ENCODE data around the gene CLIP3. TPM values are rescaled to one million over a fixed set of nuclear protein-coding genes. Genes with fewer than 3 reads are reported as not detected.
A peak's percentile ranks its signal among the peaks of the same experiment; 100 is the strongest.

CLIP3 gene
- total and polyA plus RNA-seq, 2 of the 13 experiments (the other 11 are each of a cell fraction or from before 2014, with no cell fraction given), result 0.15 to 1.2 TPM

DNA sequence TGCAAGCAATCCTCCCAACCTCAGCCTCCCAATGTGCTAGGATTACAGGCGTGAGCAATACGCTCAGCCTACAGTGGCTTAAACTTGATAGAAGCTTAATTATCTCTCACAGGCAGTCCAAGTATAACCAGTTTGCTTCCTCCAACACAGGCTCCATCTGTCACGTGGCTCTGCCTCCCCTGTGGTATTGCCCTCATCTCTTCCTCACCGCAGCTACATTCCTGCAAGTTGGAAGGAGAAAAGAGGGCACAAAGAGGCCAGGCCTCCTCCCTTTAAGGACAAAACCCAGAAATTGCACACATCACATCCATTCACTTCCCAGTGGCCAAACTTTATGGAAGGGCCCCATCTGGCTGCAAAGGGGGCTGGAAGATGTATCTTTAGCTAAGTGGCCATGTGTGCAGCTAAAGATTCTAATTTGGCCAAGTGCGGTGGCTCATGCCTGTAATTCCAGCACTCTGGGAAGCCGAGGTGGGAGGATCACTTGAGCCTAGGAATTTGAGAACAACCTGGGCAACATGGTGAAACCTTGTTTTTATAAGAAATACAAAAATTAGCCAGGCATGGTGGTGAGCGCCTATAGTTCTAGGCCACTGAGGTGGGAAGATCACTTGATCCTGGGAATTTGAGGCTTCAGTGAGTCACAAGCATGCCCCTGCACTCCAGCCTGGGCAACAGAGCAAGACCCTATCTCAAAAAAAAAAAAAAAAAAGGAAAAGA, 40.8 kb downstream of the CLIP3 start (continued):
- TF ChIP-seq AKNA (CRISPR knock-in tag; IDR thresholded peaks at IDR 0.05; ENCODE audit: borderline replicate concordance), result no peak

DNA sequence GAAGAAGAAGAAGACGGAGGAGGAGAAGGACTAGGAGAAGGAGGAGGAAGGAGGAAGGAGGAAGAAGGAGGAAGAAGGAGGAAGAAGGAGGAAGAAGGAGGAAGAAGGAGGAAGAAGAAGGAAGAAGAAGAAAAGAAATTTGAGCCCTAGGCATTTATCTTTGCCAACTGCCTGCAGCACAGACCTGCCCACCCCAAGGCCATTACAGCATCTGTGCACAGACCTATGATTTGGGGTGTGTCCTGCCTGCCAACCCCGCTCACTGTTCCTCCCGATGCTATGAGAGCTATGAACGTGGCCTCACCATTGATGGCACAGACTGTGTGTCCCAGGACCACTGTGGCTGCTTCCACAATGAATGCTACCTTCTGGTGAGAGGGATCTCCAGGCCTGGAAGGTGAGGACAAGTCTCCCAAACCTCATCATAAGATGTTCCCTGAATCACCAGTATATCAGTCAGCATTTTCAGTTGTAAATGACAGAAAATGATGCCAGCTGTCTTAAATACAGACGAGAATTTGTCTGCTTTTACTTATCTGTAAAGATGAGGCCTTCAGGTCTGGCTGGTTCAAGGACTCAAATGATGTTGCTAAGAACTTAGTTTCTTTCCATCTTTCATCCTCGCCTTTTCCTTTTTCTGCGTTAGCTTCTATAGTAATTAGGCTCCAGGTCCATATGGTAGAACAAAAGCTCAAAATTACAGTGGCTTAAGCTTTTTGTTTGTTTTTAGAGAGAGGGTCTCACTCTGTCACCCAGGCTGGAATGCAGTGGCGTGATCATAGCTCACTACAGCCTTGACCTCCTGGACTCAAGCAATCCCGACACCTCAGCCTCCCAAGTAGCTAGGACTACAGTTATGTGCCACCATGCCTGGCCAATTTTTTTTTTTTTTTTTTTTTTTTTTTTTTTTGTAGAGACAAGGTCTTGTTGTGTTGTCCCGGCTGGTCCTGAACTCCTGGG, 41.6 kb downstream of the CLIP3 start:
- H3K9me3 ChIP-seq (ENCODE audit: low read length), result no peaks in the 10 kb centered on the region
- POLR2A ChIA-PET, result interaction anchor here (1.0 to 4.2 kb wide), 5 partner anchors 18 to 223 kb away, joined by 3 to 14 read pairs (median 4); partner anchors contain the start of genes ALKBH6, SYNE4, THAP8 and WDR62
- peaks cover 0 to 9% of the 10 kb centered on the region in 2 experiments; a peak in 3 of 5 replicates for H3K27me3 ChIP-seq (ENCODE audit: control insufficient read depth in 1 of 2, insufficient read depth in 2 of 2, low read length in 2 of 2)
- WGBS (ENCODE audit: low lambda C conversion rate), result 14% methylated on average over 10 of the region's 10 CpGs
- in situ Hi-C loops (cut with HindIII; ENCODE audit: extremely low pct_ligation_motif_present, low pct_unique_long_range_greater_than_20kb), result no loop called here
- no peaks in the 10 kb centered on the region for H4K20me1 ChIP-seq (ENCODE audit: insufficient read depth, low read length)
- peaks cover 10% of the 10 kb centered on the region for H3K79me2 ChIP-seq (ENCODE audit: insufficient read depth, low read length)
- peaks cover 26% of the 10 kb centered on the region for H3K4me1 ChIP-seq (ENCODE audit: insufficient read depth, low read length)
- FAIRE-seq (peak; percentile 37), ATAC-seq (no peak), DNase-seq (ENCODE audit: low spot score) (peak; percentile 46)
- H3K4me2 ChIP-seq (ENCODE audit: low read depth, low read length), result peak overlapping the region; percentile 49
- no peak overlapping the region for H3K9ac ChIP-seq (ENCODE audit: insufficient read depth, low read depth, low read length)
- no peaks in the 10 kb centered on the region for H3K36me3 ChIP-seq (replicated peaks in 1 of 2; ENCODE audit: control insufficient read depth in 1 of 2, insufficient read depth in 2 of 2, low read length in 2 of 2)
- intact Hi-C loops (cut with micrococcal nuclease; ENCODE audit: unreplicated experiment), result no loop called here
- no TSS peak for BruUV-seq (replicated peaks)
- no peak overlapping the region for H3K4me3 ChIP-seq (replicated peaks in 1 of 3; ENCODE audit: insufficient read depth in 1 of 3, low read depth in 2 of 3, low read length in 3 of 3)
- CTCF ChIA-PET (ENCODE audit: low intra/inter-chr PET ratio, low total read pairs), result no interaction called here
- peak overlapping the region; percentile 48 for H3K27ac ChIP-seq (ENCODE audit: extremely low read length, insufficient read depth, low read length)
- no peak overlapping the region for H2AFZ ChIP-seq (ENCODE audit: low read length)
- TF ChIP-seq BORCS8-MEF2B (CRISPR knock-in tag; IDR thresholded peaks at IDR 0.05), result no peak
- TF ChIP-seq ZNF782 (CRISPR knock-in tag; IDR thresholded peaks at IDR 0.05; ENCODE audit: borderline replicate concordance), result peak; percentile 99; the same call in 1 of the 2 replicates
- no peak for TF ChIP-seq CBFB (CRISPR knock-in tag; IDR thresholded peaks at IDR 0.05)
- no peak for TF ChIP-seq CERS6 (CRISPR knock-in tag; IDR thresholded peaks at IDR 0.05)
- no peak for TF ChIP-seq TAF15 (IDR thresholded peaks at IDR 0.05; ENCODE audit: low read depth, low read length, poor library complexity, severe bottlenecking)
- peak; percentile 85; the same call in 1 of the 2 replicates for TF ChIP-seq ZNF512 (CRISPR knock-in tag; IDR thresholded peaks at IDR 0.05)

All from HepG2 (cell line).